ENCODE data around the gene SLITRK3. TPM values are rescaled to one million over a fixed set of nuclear protein-coding genes. Genes with fewer than 3 reads are reported as not detected.

SLITRK3 gene
- total and polyA plus RNA-seq, 8 donors, result 0.03 to 0.37 (median 0.06) TPM; not detected in 3

DNA sequence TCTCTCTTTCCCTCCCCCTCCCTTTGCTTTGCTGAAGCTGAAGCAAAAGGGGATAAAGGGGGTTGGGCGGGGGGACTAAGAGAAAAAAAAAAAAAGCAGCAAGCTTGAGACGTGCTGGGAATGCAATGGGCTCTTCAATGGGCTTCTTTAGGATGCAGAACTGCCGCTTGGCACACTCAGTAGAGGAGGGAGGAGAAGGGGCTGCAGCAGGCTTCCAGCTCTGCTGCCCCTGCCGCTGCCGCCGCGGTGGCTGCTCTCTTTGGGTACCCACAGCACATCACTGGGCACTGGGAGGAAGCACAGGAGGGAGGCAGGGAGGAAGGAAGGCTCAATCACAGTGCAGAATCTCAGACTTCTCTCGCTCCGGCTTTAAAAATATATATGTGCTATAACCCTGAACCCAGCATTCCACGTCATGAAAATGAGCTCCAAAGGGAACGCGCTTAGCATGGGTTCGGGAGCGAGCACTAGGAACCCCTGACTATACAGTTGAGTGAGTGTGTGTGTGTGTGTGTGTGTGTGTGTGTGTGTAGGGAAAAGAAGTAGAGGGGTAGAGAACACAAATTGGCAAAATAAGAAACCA, 3.5 kb downstream of the SLITRK3 start:
- Histone ChIP-seq H3K27me3 (peaks cover 49 to 70% of the 10 kb centered on the region in 2 donors), H3K4me1 (peaks cover 7 to 11% of the 10 kb centered on the region in 2 donors), H3K36me3 (no peaks in the 10 kb centered on the region), H3K27ac (no peak overlapping the region), H3K4me3 (no peak overlapping the region), H3K9me3 (no peaks in the 10 kb centered on the region)
- TF ChIP-seq, protein P1, sequence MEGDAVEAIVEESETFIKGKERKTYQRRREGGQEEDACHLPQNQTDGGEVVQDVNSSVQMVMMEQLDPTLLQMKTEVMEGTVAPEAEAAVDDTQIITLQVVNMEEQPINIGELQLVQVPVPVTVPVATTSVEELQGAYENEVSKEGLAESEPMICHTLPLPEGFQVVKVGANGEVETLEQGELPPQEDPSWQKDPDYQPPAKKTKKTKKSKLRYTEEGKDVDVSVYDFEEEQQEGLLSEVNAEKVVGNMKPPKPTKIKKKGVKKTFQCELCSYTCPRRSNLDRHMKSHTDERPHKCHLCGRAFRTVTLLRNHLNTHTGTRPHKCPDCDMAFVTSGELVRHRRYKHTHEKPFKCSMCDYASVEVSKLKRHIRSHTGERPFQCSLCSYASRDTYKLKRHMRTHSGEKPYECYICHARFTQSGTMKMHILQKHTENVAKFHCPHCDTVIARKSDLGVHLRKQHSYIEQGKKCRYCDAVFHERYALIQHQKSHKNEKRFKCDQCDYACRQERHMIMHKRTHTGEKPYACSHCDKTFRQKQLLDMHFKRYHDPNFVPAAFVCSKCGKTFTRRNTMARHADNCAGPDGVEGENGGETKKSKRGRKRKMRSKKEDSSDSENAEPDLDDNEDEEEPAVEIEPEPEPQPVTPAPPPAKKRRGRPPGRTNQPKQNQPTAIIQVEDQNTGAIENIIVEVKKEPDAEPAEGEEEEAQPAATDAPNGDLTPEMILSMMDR (IDR thresholded peaks at IDR 0.05), result no peak
- ATAC-seq (no peak), DNase-seq (no peak)
- intact Hi-C loops (cut with DNase I), result no loop called here

DNA sequence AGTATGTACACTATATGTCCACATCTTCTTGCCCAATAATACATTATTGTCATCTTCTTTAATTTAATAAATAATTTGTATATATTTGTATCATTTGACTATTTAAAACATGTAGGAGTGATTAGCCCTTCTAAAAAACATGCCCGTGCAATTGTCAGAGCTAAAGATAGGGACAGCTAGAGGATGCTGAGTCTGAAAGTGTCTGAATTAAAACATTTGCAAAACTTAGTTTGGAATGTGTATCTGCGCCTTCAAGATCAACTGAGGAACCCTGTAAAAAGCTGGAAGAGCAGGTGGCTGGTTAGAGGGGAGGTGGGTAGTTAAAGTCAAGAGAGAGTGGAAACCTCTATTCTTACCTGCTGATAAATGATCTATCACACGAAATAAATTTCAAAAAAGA, 4.7 kb downstream of the SLITRK3 start:
- no peaks in the 10 kb centered on the region for H3K9me3 ChIP-seq
- DNase-seq (no peak), ATAC-seq (no peak)
- intact Hi-C loops (cut with DNase I), result no loop called here
- no peak overlapping the region for H3K4me3 ChIP-seq
- peaks cover 40 to 58% of the 10 kb centered on the region in 2 donors for H3K27me3 ChIP-seq
- no peak overlapping the region for H3K27ac ChIP-seq
- H3K36me3 ChIP-seq, result no peaks in the 10 kb centered on the region
- peaks cover 4 to 11% of the 10 kb centered on the region in 2 donors for H3K4me1 ChIP-seq
- TF ChIP-seq, protein P1 (IDR thresholded peaks at IDR 0.05), result no peak

DNA sequence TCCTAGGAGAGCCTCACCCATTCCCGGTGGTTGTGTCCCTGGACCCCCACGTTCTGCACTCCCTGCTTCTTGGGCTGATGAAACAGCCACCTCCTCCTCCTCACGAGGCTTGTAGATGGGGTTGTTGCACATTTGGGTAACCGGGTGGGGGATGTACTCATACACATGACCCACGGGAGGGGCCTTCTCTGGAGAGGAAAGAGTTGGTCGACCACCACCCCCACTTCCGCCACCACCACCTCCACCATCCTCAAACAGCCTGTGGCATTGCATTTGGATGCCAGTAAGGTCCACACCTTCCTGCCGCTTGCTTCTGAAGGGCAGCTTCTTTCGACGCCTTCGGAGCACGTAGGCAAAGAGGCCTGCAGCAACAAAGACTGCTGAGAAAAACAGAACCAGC, 7.7 kb downstream of the SLITRK3 start:
- no peak for DNase-seq
- intact Hi-C loops (cut with DNase I), result no loop called here
- TF ChIP-seq, protein P1 (IDR thresholded peaks at IDR 0.05), result no peak
- no peaks in the 10 kb centered on the region for H3K9me3 ChIP-seq
- no peaks in the 10 kb centered on the region for H3K4me1 ChIP-seq
- no peaks in the 10 kb centered on the region for H3K36me3 ChIP-seq
- no peak overlapping the region for H3K4me3 ChIP-seq
- no peak for ATAC-seq
- no peak overlapping the region for H3K27ac ChIP-seq
- H3K27me3 ChIP-seq, result peaks cover 13 to 27% of the 10 kb centered on the region in 2 donors

DNA sequence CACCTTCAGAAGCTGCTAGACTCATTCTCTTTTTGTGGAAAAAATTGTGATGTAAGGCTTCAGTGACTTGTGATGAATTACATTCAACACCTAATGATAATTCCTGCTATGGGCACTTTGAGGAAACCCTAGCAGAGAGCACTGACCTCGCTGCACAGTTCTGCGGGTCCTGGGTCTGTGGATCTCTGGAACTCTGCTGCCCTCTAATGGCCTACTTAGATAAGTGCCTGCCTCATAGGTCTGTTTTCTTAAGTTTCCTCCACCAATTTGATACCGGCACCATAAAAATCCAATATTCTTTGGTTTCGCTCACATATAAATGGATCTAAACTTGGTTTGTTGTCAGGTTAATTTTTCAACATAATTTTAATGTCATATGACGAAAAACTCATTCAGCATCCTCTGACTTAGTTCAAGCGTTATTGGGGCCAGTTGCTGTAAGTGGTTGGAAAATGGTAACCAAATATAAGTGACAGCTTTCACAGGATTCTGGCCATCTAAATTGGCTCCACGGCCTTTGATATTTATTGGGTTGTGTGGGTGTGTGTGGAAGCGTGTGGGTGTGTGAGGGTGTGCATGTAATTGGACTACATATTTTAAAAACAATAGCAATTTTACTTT, 10.4 kb downstream of the SLITRK3 start:
- TF ChIP-seq, protein P1 (IDR thresholded peaks at IDR 0.05), result peak; percentile 66 to 69
- Histone ChIP-seq H3K4me1 (no peaks in the 10 kb centered on the region), H3K27me3 (peaks cover 0 to 2% of the 10 kb centered on the region in 2 donors), H3K36me3 (no peaks in the 10 kb centered on the region), H3K27ac (no peak overlapping the region), H3K9me3 (no peaks in the 10 kb centered on the region), H3K4me3 (no peak overlapping the region)
- ATAC-seq (peak; percentile 94), DNase-seq (peak in 1 of 4 donors; percentile 68)
- intact Hi-C loops (cut with DNase I), result no loop called here

DNA sequence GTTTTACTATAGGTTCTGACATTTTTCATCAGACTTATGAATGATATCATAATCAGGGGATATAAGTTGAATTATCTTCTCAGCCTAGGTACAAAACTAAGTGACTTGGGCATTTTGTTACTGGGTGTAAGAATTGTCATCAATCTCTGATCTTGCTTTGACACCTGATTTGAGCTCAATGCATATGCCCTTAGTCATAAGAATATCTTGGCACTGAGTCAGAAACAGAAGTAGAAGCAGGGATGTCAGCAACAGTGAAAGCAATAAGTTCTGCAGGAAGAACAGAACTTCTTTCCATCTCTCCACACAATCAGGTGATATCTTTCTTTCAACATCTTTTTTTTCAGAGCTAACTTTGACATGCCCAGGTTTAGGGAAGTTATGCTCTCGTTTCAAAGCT, 14.6 kb downstream of the SLITRK3 start:
- no peaks in the 10 kb centered on the region for H3K27me3 ChIP-seq
- no peaks in the 10 kb centered on the region for H3K9me3 ChIP-seq
- TF ChIP-seq, protein P1 (IDR thresholded peaks at IDR 0.05), result no peak
- no peak overlapping the region for H3K27ac ChIP-seq
- H3K4me1 ChIP-seq, result no peaks in the 10 kb centered on the region
- H3K4me3 ChIP-seq, result no peak overlapping the region
- no peaks in the 10 kb centered on the region for H3K36me3 ChIP-seq
- no peak for DNase-seq
- intact Hi-C loops (cut with DNase I), result no loop called here
- no peak for ATAC-seq
